ENCODE data around the gene CDK5RAP1. TPM values are rescaled to one million over a fixed set of nuclear protein-coding genes. Genes with fewer than 3 reads are reported as not detected.

Gene CDK5RAP1
- total and polyA plus RNA-seq, 2 of the 8 experiments (the other 6 are each of a cell fraction or from before 2014, with no cell fraction given): 37.8 to 46.6 TPM

DNA sequence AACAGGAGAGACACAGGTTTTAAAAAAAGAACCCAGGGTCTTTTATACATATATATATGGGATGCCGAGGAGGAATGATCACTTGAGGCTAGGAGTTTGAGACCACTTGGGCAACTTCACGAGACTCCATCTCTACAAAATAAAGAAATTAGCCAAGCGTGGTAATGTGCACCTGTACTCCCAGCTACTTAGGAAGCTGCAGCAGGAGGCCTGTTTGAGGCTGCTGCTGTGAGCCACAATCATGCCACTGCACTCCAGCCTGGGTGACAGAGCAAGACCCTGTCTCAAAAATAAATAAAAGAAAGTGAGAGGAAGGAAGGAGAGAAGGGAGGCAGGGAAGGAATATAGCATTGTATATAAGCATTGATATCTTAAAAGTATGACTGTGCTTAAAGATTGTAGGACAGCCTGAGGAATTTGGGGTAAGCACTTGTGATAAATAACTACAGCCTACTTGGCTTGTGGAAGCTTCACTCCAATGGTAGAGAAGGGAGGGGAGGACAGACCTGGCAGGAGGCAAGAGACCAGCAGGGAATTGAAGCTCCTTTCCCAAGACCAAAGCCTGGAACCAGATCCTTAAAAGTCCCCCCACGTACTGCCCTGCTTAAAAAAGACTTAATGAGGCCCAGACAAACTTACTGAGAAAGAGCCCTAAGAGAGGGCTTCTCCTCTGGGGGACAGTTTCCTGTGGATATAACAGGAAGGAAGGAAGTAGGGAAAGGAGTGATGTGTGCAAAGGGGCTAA is 44.7 kb upstream of the CDK5RAP1 start (continued):
- TF ChIP-seq ASH2L (IDR thresholded peaks at IDR 0.05; ENCODE audit: low read length) (no peak), TAF7 (optimal IDR thresholded peaks at IDR 0.05; ENCODE audit: borderline replicate concordance, low read depth, low read length) (no peak), JUN (IDR thresholded peaks at IDR 0.05; ENCODE audit: low read depth, low read length) (no peak), CBX8 (IDR thresholded peaks at IDR 0.05; ENCODE audit: borderline replicate concordance, low read depth, low read length) (no peak), RAD21 (IDR thresholded peaks at IDR 0.05 in 1 of 2, conservative IDR thresholded peaks at IDR 0.05 in 1 of 2; ENCODE audit: low read depth in 2 of 2, low read length in 2 of 2) (no peak), SUZ12 (IDR thresholded peaks at IDR 0.05; ENCODE audit: low read length) (no peak), CHD1 (IDR thresholded peaks at IDR 0.05; ENCODE audit: low read depth, low read length) (no peak), YY1 (IDR thresholded peaks at IDR 0.05; ENCODE audit: low read depth, low read length) (no peak)

All from H1 (cell line).